Nephron progenitor cell (in vitro differentiated cells): ENCODE results near the gene RBM47.

ENCODE experiments used
- DNase-seq: peaks from one replicate; pipeline ENCODE4 v3.0.0; 2021
- H3K27ac Mint-ChIP-seq: 2 replicates; pipeline ENCODE4 v1.8.0; 2021; ENCODE audit warnings: mild to moderate bottlenecking, moderate library complexity, mixed read lengths
- H3K27me3 Mint-ChIP-seq: 2 replicates; pipeline ENCODE4 v1.8.0; 2021; ENCODE audit warnings: mild to moderate bottlenecking, low read depth, mixed read lengths; ENCODE audit not compliant: poor library complexity
- H3K36me3 Mint-ChIP-seq: 2 replicates; pipeline ENCODE4 v1.8.0; 2021; ENCODE audit warnings: low read depth, mixed read lengths
- H3K4me1 Mint-ChIP-seq: 2 replicates; pipeline ENCODE4 v1.8.0; 2021; ENCODE audit warnings: mixed read lengths
- H3K4me3 Mint-ChIP-seq: 2 replicates; pipeline ENCODE4 v1.8.0; 2021; ENCODE audit warnings: mild to moderate bottlenecking, moderate library complexity, mixed read lengths
- H3K9me3 Mint-ChIP-seq: 2 replicates; pipeline ENCODE4 v1.8.0; 2021; ENCODE audit warnings: mild to moderate bottlenecking, moderate library complexity, mixed read lengths
- CTCF ChIP-seq: fragments of 200-600 bp; sonication (generic); IDR thresholded peaks from 2 replicates; pipeline ENCODE4 v1.5.0; 2021; ENCODE audit warnings: antibody characterized with exemption

Gene RBM47

GRCh38 chr4:40403081-40403480 is 226.6 kb downstream of the RBM47 start:
- no peak for TF ChIP-seq CTCF
- Mint-ChIP-seq H3K36me3 (peaks cover 16% of the 10 kb centered on the region), H3K27me3 (peaks cover 3% of the 10 kb centered on the region), H3K4me3 (no peak overlapping the region), H3K9me3 (peaks cover 28% of the 10 kb centered on the region), H3K4me1 (peaks cover 54% of the 10 kb centered on the region), H3K27ac (peak overlapping the region; percentile 15)
- DNase-seq: no peak

GRCh38 chr4:40402556-40402955 is 227.1 kb downstream of the RBM47 start:
- no peak overlapping the region for H3K4me3 Mint-ChIP-seq
- H3K9me3 Mint-ChIP-seq: peaks cover 23% of the 10 kb centered on the region
- DNase-seq: no peak
- no peak for TF ChIP-seq CTCF
- H3K27ac Mint-ChIP-seq: peak overlapping the region; percentile 15
- H3K27me3 Mint-ChIP-seq: peaks cover 3% of the 10 kb centered on the region
- peaks cover 11% of the 10 kb centered on the region for H3K36me3 Mint-ChIP-seq
- H3K4me1 Mint-ChIP-seq: peaks cover 59% of the 10 kb centered on the region

- Mint-ChIP-seq H3K4me3 (no peak overlapping the region), H3K27ac (no peak overlapping the region), H3K36me3 (peaks cover 6% of the 10 kb centered on the region), H3K9me3 (peaks cover 14% of the 10 kb centered on the region), H3K4me1 (peaks cover 64% of the 10 kb centered on the region), H3K27me3 (peaks cover 3% of the 10 kb centered on the region)
- no peak for TF ChIP-seq CTCF
- no peak for DNase-seq
Observed at GRCh38 chr4:40401631-40402030, 228.0 kb downstream of the RBM47 start.

GRCh38 chr4:40401096-40401495 is 228.6 kb downstream of the RBM47 start:
- peaks cover 9% of the 10 kb centered on the region for H3K9me3 Mint-ChIP-seq
- peaks cover 6% of the 10 kb centered on the region for H3K36me3 Mint-ChIP-seq
- DNase-seq: no peak
- H3K27ac Mint-ChIP-seq: no peak overlapping the region
- no peak overlapping the region for H3K4me3 Mint-ChIP-seq
- TF ChIP-seq CTCF: no peak
- H3K4me1 Mint-ChIP-seq: peaks cover 70% of the 10 kb centered on the region
- peaks cover 3% of the 10 kb centered on the region for H3K27me3 Mint-ChIP-seq

GRCh38 chr4:40399578-40399977 is 230.1 kb downstream of the RBM47 start:
- no peaks in the 10 kb centered on the region for H3K36me3 Mint-ChIP-seq
- no peaks in the 10 kb centered on the region for H3K9me3 Mint-ChIP-seq
- H3K27me3 Mint-ChIP-seq: peaks cover 1% of the 10 kb centered on the region
- peaks cover 81% of the 10 kb centered on the region for H3K4me1 Mint-ChIP-seq
- peak overlapping the region; percentile 24 for H3K27ac Mint-ChIP-seq
- DNase-seq: no peak
- no peak for TF ChIP-seq CTCF
- no peak overlapping the region for H3K4me3 Mint-ChIP-seq

- Mint-ChIP-seq H3K4me1 (peaks cover 74% of the 10 kb centered on the region), H3K27ac (peak overlapping the region; percentile 87), H3K36me3 (no peaks in the 10 kb centered on the region), H3K9me3 (no peaks in the 10 kb centered on the region), H3K4me3 (peak overlapping the region; percentile 30), H3K27me3 (peaks cover 3% of the 10 kb centered on the region)
- DNase-seq: peak; percentile 49
- no peak for TF ChIP-seq CTCF
Observed at GRCh38 chr4:40395908-40396793, 233.5 kb downstream of the RBM47 start.
